Measurements from ENCODE around the gene AS3MT. TPM values are rescaled to one million over a fixed set of nuclear protein-coding genes. Genes with fewer than 3 reads are reported as not detected.

AS3MT gene
- total and polyA plus RNA-seq, 2 of the 8 experiments (the other 6 are each of a cell fraction or from before 2014, with no cell fraction given): 5.8 to 10.3 TPM

DNA sequence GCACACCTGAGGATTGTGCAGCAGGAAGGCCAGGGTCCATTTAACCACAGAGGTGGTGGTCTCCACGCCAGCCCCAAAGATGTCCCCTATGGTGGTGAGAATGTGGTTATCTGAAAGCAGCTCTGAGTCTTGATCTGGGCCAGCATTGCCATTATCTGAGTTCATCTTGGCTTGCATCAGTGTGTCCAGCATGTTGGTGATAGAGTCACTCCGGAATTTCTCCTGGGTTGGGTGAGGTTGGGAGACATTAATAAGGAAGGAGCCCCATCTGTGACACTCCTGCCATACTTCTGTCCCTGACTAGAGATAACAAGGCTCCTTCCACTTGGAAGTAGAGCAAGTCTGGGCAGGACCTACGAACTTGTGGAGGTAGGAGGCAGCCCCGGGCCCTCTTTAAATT, 36.3 kb upstream of the AS3MT start (continued):
- TF ChIP-seq, protein P1, sequence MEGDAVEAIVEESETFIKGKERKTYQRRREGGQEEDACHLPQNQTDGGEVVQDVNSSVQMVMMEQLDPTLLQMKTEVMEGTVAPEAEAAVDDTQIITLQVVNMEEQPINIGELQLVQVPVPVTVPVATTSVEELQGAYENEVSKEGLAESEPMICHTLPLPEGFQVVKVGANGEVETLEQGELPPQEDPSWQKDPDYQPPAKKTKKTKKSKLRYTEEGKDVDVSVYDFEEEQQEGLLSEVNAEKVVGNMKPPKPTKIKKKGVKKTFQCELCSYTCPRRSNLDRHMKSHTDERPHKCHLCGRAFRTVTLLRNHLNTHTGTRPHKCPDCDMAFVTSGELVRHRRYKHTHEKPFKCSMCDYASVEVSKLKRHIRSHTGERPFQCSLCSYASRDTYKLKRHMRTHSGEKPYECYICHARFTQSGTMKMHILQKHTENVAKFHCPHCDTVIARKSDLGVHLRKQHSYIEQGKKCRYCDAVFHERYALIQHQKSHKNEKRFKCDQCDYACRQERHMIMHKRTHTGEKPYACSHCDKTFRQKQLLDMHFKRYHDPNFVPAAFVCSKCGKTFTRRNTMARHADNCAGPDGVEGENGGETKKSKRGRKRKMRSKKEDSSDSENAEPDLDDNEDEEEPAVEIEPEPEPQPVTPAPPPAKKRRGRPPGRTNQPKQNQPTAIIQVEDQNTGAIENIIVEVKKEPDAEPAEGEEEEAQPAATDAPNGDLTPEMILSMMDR (IDR thresholded peaks at IDR 0.05; ENCODE audit: control extremely low read depth in 1 of 3, insufficient read depth in 1 of 3, low read depth in 1 of 3, low read length in 3 of 3): no peak
- no peak for TF ChIP-seq RBBP5 (IDR thresholded peaks at IDR 0.05; ENCODE audit: borderline replicate concordance, low read depth, low read length)
- TF ChIP-seq BCL11A (IDR thresholded peaks at IDR 0.05; ENCODE audit: low read depth in 2 of 2, low read length in 2 of 2): no peak
- no peak for TF ChIP-seq MAX (IDR thresholded peaks at IDR 0.05)
- TF ChIP-seq TAF7 (optimal IDR thresholded peaks at IDR 0.05; ENCODE audit: borderline replicate concordance, low read depth, low read length): no peak
- TF ChIP-seq ZNF274 (IDR thresholded peaks at IDR 0.05; ENCODE audit: borderline replicate concordance, extremely low read depth, low read length): no peak
- no peak for TF ChIP-seq YY1 (IDR thresholded peaks at IDR 0.05; ENCODE audit: low read depth, low read length)

Data from H1 (cell line).